ENCODE results near the gene EEF1AKMT2.

GRCh38 chr10:124825702-124826101 is 34.0 kb upstream of the EEF1AKMT2 start:
- no peak for TF ChIP-seq CTCF (IDR thresholded peaks at IDR 0.05)
- no peak for TF ChIP-seq POLR2AphosphoS5 (IDR thresholded peaks at IDR 0.05)
- no peak for TF ChIP-seq EP300 (IDR thresholded peaks at IDR 0.05)
